Tibial artery (tissue), 4 donors: Measurements from ENCODE around the gene EHHADH.

Source experiments
- DNase-seq, 2 donors: peaks; one replicate each; pipeline ENCODE4 v3.0.0-alpha.2; 2019
- H3K27ac ChIP-seq, 2 donors: fragments of 200-600 bp; sonication (generic) in 1 of 2; 1 replicate in 1 of 2; 2 replicates in 1 of 2; pipeline ENCODE4 v1.5.1; 2018 to 2019; ENCODE audit warnings: mild to moderate bottlenecking in 1 of 2
- H3K27me3 ChIP-seq, 2 donors: fragments of 200-600 bp; sonication (generic) in 1 of 2; one replicate each; pipeline versions ENCODE4 v1.5.1 to v1.6.0; 2016 to 2019
- H3K36me3 ChIP-seq, 3 donors: fragments of 200-600 bp; sonication (generic) in 2 of 3; one replicate each; pipeline ENCODE4 v1.5.1; 2016 to 2019; ENCODE audit warnings: mild to moderate bottlenecking in 2 of 3
- H3K4me1 ChIP-seq, 4 donors: fragments of 200-600 bp; sonication (generic) in 2 of 4; 1 replicate in 3 of 4; 2 replicates in 1 of 4; pipeline ENCODE4 v1.5.1; 2016 to 2019
- H3K4me3 ChIP-seq, 2 donors: fragments of 200-600 bp; sonication (generic) in 1 of 2; 1 replicate in 1 of 2; 2 replicates in 1 of 2; pipeline ENCODE4 v1.5.1; 2018 to 2019; ENCODE audit warnings: mild to moderate bottlenecking in 2 of 2
- H3K9me3 ChIP-seq, 3 donors: fragments of 200-600 bp; sonication (generic) in 1 of 3; one replicate each; pipeline ENCODE4 v1.5.1; 2016 to 2019
- CTCF ChIP-seq, 2 experiments: fragments of 200-600 bp in 1 of 2; fragments of 450-650 bp in 1 of 2; IDR thresholded peaks; one replicate each; pipeline ENCODE4 v1.5.1; 2017 to 2019; ENCODE audit warnings: antibody characterized with exemption in 2 of 2, mild to moderate bottlenecking in 1 of 2, moderate library complexity in 1 of 2
- intact Hi-C: fragments of 100-400 bp; cut with DNase I; formaldehyde crosslinking; loops from one replicate; pipeline ENCODE4 v1.15.0; 2023; ENCODE audit warnings: low total_unique reads

Gene EHHADH

GRCh38 chr3:185212086-185212485, 41.8 kb downstream of the EHHADH start:
- intact Hi-C loops: no loop called here
- Histone ChIP-seq H3K36me3 (no peaks in the 10 kb centered on the region), H3K4me1 (peaks cover 0 to 8% (median 4%) of the 10 kb centered on the region in 4 donors), H3K27me3 (no peaks in the 10 kb centered on the region), H3K9me3 (no peaks in the 10 kb centered on the region), H3K4me3 (no peak overlapping the region), H3K27ac (no peak overlapping the region)
- TF ChIP-seq CTCF (IDR thresholded peaks at IDR 0.05): no peak
- no peak for DNase-seq

GRCh38 chr3:185210621-185211142, 43.2 kb downstream of the EHHADH start:
- Histone ChIP-seq H3K27me3 (no peaks in the 10 kb centered on the region), H3K27ac (no peak overlapping the region), H3K4me1 (no peaks in the 10 kb centered on the region), H3K36me3 (no peaks in the 10 kb centered on the region), H3K9me3 (no peaks in the 10 kb centered on the region), H3K4me3 (no peak overlapping the region)
- no peak for TF ChIP-seq CTCF (IDR thresholded peaks at IDR 0.05)
- no peak for DNase-seq
- intact Hi-C loops: no loop called here

GRCh38 chr3:185208823-185209222, 45.0 kb downstream of the EHHADH start:
- no peak for DNase-seq
- no peaks in the 10 kb centered on the region for H3K4me1 ChIP-seq

GRCh38 chr3:185207931-185208746, 45.7 kb downstream of the EHHADH start:
- intact Hi-C loops: no loop called here
- Histone ChIP-seq H3K27me3 (no peaks in the 10 kb centered on the region), H3K9me3 (no peaks in the 10 kb centered on the region), H3K36me3 (peaks cover 0 to 14% (median 0%) of the 10 kb centered on the region in 3 donors), H3K27ac (no peak overlapping the region), H3K4me3 (no peak overlapping the region), H3K4me1 (no peaks in the 10 kb centered on the region)
- no peak for DNase-seq
- no peak for TF ChIP-seq CTCF (IDR thresholded peaks at IDR 0.05)

More at GRCh38 chr3:185208823-185209222, 45.0 kb downstream of the EHHADH start:
- no peak overlapping the region for H3K4me3 ChIP-seq
- no peak for TF ChIP-seq CTCF (IDR thresholded peaks at IDR 0.05)
- H3K9me3 ChIP-seq: no peaks in the 10 kb centered on the region
- H3K27ac ChIP-seq: no peak overlapping the region
- intact Hi-C loops: no loop called here
- H3K27me3 ChIP-seq: no peaks in the 10 kb centered on the region
- H3K36me3 ChIP-seq: peaks cover 0 to 8% (median 0%) of the 10 kb centered on the region in 3 donors

- Histone ChIP-seq H3K27ac (no peak overlapping the region), H3K4me1 (no peaks in the 10 kb centered on the region), H3K27me3 (no peaks in the 10 kb centered on the region), H3K36me3 (peaks cover 0 to 14% (median 0%) of the 10 kb centered on the region in 3 donors), H3K4me3 (no peak overlapping the region), H3K9me3 (no peaks in the 10 kb centered on the region)
- intact Hi-C loops: no loop called here
- no peak for DNase-seq
- TF ChIP-seq CTCF (IDR thresholded peaks at IDR 0.05): no peak
Observed at GRCh38 chr3:185207481-185207880, 46.4 kb downstream of the EHHADH start.
